AG09319 (cell line): ENCODE data around the gene CERS6.

ENCODE experiments used
- DNase-seq: peaks from one replicate; pipeline ENCODE4 v3.0.0-alpha.2; 2010; ENCODE audit warnings: low read depth; ENCODE audit errors: extremely low read depth
- CTCF ChIP-seq: IDR thresholded peaks from 2 replicates; pipeline ENCODE4 v1.5.1; 2011; ENCODE audit warnings: low read depth, mild to moderate bottlenecking, inconsistent platforms, low read length, moderate library complexity

The CERS6 gene

GRCh38 chr2:168669151-168669550 is 213.1 kb downstream of the CERS6 start:
- TF ChIP-seq CTCF = no peak
- DNase-seq = no peak

GRCh38 chr2:168670478-168670877 is 214.4 kb downstream of the CERS6 start:
- no peak for TF ChIP-seq CTCF
- DNase-seq = no peak

DNA sequence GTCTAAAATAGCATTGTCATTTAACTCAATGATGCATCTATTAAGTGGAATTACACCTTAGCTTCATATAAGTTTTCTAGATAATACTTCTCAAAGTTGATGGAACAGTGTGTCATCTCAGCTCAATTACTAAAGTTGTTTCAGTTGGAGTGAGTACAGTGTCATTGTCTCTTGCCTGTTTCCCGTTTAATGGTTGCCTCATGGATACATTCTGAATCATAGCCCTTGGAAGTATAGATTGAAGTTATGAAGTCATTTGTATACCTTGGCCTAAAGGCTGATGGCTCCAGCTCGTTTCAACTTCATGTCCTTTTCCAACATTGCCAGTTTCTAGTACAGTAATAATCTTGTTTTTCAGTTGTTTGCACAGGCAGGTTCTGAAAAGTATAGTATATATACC is 215.9 kb downstream of the CERS6 start:
- no peak for TF ChIP-seq CTCF
- DNase-seq = no peak

DNA sequence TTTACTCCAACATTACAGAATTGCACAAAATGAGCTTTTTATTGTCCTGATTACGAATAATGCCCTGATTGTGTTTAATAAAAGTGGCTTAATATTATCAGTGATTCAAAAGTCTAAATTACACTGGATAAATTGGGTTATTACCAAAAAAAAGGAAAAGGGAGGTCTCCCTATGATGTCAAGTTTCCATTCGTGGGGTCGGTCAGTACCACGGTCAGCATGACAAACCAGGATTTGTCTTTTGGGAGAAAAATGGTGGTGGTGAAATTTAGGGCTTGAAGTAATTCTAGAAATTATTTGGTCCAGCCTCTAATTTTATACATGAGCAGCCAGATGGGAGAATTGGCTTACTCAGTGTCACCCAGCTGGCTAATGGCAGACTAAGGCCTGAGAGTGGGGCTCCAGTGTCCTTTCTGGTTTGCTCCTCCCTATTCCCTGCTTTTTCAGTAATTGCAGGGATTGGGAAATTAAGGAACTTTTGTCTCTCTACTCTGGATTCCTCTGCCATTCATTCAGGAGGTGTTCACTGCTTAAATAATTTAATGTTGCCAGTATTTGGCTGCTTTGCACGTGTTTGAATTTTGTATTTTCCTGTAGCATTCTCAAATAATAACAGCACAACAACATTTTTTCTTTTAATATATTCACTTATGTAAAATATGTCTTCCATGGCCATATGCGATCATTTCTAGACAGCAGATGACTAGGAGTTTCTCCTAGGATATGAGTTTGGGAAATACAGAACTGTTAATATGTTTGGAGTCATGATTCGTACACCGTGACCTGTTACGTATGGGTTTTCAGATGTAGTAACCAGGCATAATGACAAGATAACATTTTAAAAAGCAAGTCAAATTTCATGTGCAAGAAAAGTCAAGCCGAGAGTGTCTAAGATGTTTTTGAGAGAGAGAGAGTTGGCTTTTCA is 217.5 kb downstream of the CERS6 start:
- no peak for TF ChIP-seq CTCF
- DNase-seq = no peak

DNA sequence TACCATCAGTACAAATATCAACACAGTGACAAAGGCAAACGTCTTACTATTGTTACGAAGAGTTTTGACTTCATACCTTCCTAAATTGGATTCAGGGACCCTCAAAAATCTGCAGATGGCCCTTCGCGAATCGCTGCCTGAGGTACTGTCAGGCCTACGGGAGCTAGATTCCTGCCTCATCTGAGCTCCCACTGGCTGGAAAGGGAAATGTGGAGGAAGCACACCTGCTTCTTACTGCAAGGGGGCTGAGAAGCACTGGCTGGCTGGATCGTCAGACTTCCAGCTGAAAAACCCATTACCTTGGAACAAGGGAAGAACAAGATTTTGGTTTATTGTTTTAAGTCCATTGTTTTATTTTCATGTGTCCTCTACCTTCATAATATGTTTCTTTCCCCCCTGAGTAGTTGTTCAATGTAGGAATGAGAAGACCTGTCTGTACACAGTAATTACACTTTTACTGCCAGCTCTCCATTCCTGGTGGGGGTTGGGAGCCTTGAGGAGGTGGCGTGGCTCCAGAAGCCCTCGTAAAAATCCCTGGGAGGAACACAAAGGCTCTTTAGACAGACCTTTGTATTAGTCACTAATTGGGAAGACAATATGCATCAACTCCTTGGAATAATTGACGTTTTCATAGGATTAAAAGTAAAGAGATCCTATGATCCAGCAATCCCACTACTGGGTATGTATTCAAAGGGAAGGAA is 222.2 kb downstream of the CERS6 start:
- no peak for DNase-seq
- TF ChIP-seq CTCF = no peak

DNA sequence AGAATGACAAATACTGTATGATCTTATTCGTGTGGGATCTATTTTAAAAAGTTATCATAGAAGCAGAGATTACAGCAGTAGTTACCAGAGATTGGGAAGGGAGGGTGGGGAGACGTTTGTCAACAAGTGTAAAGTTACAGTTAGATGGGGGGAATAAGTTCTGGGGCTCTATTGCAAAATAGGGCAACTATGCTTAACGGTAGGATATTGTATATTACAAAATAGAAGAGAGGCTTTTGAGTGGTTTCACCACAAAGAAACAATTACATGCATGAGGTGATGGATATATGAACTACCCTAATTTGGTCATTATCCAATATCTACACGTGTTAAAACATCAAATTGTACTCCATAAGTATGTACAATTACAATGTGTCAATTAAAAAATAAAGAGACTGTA is 223.0 kb downstream of the CERS6 start:
- DNase-seq = no peak
- TF ChIP-seq CTCF = no peak

DNA sequence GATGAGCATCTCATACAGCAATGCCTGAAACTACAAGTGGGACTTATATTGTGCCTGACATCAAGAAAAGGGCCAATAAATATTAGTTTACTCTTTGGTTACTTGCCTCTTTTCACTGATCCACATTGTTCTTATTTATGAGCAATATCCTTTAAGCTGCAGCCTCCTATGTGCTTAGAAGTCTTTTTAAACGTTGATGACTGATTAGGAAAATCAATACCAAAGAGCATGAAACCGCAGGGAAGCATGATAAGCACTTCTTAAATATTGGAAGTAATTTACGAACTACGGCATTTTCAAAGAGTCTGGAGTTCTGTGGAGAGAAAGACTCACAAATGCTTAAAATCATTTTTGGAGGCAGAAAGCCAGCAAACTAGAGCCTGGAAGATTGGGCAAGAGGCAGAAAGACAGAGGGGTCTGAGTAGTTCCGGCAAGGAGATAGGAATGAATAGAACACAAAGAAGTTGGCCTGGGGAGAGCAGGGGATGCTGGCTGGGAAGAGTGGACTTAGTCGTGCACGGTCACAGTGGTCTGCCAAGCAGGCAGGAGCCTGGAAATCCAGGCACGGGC is 223.8 kb downstream of the CERS6 start:
- no peak for DNase-seq
- no peak for TF ChIP-seq CTCF
